ENCODE measurements around the gene UBALD2. TPM values are rescaled to one million over a fixed set of nuclear protein-coding genes. Genes with fewer than 3 reads are reported as not detected.

Gene UBALD2
- polyA plus RNA-seq, 2 of the 4 experiments (the other 2 are of a cell fraction): 12.8 to 21.5 TPM

DNA sequence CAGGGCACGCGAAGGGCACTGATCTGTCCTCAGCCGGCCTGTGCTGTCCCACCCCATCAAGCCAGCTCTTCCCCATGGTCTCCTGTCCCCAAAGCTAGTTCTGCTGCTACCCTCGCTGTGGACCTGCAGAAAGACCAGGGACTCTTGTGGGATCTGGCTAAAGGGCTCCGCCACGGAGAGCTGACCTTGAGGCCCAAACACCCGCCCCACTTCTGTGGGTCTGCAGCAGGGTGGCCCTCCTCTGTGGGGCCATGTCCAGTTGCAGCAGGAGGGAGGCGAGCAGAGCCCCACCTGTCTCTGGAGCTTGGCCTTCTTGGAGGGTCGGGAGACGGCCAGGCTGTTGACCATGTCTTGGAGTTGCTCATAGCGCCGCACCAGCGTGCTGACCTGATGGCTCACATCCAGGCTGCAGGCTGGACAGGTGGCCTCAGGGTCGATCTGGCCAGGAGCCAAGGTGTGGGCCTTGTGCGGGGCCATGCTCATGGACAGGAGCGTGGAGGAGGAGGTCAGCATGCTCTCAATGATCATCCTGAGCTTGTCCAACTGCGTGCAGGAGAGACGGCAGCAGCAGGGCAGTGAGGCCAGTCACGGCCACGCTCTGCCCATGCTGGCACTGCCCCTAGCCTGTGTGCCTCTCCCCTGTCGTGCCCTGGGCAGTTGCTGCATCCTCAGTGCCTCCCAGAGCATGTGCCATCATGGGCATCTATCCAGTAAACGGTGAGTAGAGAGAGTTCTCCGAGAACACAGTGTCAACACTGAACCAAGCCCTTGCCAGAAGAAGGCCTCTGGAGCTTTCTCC is 16.6 kb downstream of the UBALD2 start:
- CTCF ChIA-PET: interaction anchor here (0.8 to 19.6 kb wide), 16 partner anchors 8 to 608 kb away, joined by 3 to 755 read pairs (median 61); partner anchors contain the start of genes CDK3, EXOC7, QRICH2 and SPHK1
- no peak for ATAC-seq

DNA sequence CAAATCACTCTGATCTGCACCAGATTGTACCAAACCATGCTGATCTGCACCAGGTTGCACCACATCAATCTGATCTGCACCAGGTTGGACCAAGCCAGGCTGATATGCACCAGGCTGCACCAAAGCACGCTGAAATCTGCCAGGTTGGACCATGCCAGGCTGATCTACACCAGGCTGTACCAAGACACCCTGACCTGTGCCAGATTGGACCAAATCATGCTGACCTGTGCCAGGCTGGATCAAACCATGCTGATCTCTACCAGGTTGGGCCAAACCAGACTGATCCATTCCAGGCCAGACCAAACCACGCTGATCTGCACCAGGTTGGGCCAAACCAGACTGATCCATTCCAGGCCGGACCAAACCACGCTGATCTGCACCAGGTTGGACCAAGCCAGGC is 27.4 kb downstream of the UBALD2 start:
- DNase-seq (ENCODE audit: low read depth in 1 of 2, low spot score in 1 of 2) (no peak), FAIRE-seq (no peak), ATAC-seq (0 out of 6 replicates have a peak, but pooled peaks of 1 of the 2 experiments have one; percentile 10)
- Histone ChIP-seq H3K4me1 (no peaks in the 10 kb centered on the region), H3K9me3 (no peaks in the 10 kb centered on the region), H3K4me3 (no peak overlapping the region), H3K4me2 (no peak overlapping the region), H3K27ac (no peak overlapping the region)
- ChIA-PET POLR2A (no interaction called here), CTCF (no interaction called here)
- TF ChIP-seq ZNF302 (CRISPR knock-in tag; IDR thresholded peaks at IDR 0.05): no peak
- TF ChIP-seq HEYL (CRISPR knock-in tag; IDR thresholded peaks at IDR 0.05): no peak
- TF ChIP-seq ESRRA (IDR thresholded peaks at IDR 0.05; ENCODE audit: borderline replicate concordance, low read length): no peak
- TF ChIP-seq, protein P1, sequence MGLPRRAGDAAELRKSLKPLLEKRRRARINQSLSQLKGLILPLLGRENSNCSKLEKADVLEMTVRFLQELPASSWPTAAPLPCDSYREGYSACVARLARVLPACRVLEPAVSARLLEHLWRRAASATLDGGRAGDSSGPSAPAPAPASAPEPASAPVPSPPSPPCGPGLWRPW (IDR thresholded peaks at IDR 0.05): no peak
- WGBS (ENCODE audit: missing lambda C conversion rate): 77% methylated on average over 4 of the region's 4 CpGs

More for the DNA sequence above, 16.6 kb downstream of the UBALD2 start:
- peaks cover 5% of the 10 kb centered on the region for H3K4me1 ChIP-seq
- no peak for TF ChIP-seq HDAC2 (IDR thresholded peaks at IDR 0.05)
- TF ChIP-seq CEBPB (IDR thresholded peaks at IDR 0.05): no peak
- no peak for TF ChIP-seq CBX2 (IDR thresholded peaks at IDR 0.05; ENCODE audit: borderline replicate concordance, low read depth)
- no peak overlapping the region for H3K27ac ChIP-seq
- H3K4me3 ChIP-seq: no peak overlapping the region
- POLR2A ChIA-PET: no interaction called here
- FAIRE-seq: no peak
- no peak for DNase-seq (ENCODE audit: low read depth in 1 of 2, low spot score in 1 of 2)
- 74% methylated on average over 22 of the region's 23 CpGs for WGBS (ENCODE audit: missing lambda C conversion rate)
- no peaks in the 10 kb centered on the region for H3K9me3 ChIP-seq
- no peak overlapping the region for H3K4me2 ChIP-seq

DNA sequence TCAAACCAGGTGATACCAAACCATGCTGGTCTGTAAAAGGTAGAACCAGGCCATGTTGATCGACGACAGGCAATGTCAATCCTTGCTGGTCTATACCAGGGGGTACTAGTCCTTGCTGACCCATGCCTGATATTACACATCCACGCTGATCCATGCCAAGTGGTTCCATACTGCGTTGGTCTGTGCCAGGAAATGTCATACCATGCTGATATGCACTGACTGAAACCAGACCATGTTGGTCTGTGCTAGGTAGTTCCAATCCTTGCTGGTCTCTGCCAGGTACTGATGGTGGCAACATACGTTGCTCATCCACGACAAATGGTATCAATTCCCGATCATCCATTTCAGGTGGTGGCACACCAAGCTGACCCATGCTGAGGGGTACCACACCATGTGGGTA is 28.0 kb downstream of the UBALD2 start:
- POLR2A ChIA-PET: no interaction called here
- Histone ChIP-seq H3K4me1 (no peaks in the 10 kb centered on the region), H3K9me3 (no peaks in the 10 kb centered on the region), H3K27ac (no peak overlapping the region), H3K4me2 (no peak overlapping the region), H3K4me3 (no peak overlapping the region)
- TF ChIP-seq CEBPB (IDR thresholded peaks at IDR 0.05): no peak
- TF ChIP-seq CBX8 (IDR thresholded peaks at IDR 0.05): no peak
- TF ChIP-seq HOXA7 (CRISPR knock-in tag; IDR thresholded peaks at IDR 0.05): no peak
- TF ChIP-seq, protein P2, sequence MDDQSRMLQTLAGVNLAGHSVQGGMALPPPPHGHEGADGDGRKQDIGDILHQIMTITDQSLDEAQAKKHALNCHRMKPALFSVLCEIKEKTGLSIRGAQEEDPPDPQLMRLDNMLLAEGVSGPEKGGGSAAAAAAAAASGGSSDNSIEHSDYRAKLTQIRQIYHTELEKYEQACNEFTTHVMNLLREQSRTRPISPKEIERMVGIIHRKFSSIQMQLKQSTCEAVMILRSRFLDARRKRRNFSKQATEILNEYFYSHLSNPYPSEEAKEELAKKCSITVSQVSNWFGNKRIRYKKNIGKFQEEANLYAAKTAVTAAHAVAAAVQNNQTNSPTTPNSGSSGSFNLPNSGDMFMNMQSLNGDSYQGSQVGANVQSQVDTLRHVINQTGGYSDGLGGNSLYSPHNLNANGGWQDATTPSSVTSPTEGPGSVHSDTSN (IDR thresholded peaks at IDR 0.05): no peak
- TF ChIP-seq HOXB13 (CRISPR knock-in tag; IDR thresholded peaks at IDR 0.05; ENCODE audit: low read depth): no peak
- no peak for TF ChIP-seq NPAS2 (CRISPR knock-in tag; IDR thresholded peaks at IDR 0.05; ENCODE audit: borderline replicate concordance)
- TF ChIP-seq, protein P3, sequence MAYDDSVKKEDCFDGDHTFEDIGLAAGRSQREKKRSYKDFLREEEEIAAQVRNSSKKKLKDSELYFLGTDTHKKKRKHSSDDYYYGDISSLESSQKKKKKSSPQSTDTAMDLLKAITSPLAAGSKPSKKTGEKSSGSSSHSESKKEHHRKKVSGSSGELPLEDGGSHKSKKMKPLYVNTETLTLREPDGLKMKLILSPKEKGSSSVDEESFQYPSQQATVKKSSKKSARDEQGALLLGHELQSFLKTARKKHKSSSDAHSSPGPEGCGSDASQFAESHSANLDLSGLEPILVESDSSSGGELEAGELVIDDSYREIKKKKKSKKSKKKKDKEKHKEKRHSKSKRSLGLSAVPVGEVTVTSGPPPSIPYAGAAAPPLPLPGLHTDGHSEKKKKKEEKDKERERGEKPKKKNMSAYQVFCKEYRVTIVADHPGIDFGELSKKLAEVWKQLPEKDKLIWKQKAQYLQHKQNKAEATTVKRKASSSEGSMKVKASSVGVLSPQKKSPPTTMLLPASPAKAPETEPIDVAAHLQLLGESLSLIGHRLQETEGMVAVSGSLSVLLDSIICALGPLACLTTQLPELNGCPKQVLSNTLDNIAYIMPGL (CRISPR knock-in tag; IDR thresholded peaks at IDR 0.05; ENCODE audit: borderline replicate concordance): no peak
- TF ChIP-seq, protein P1 (IDR thresholded peaks at IDR 0.05): no peak
- TF ChIP-seq ZC3H11A (IDR thresholded peaks at IDR 0.05): no peak
- TF ChIP-seq CHD2 (IDR thresholded peaks at IDR 0.05; ENCODE audit: low read length, partially characterized antibody): no peak
- no peak for TF ChIP-seq EHF (CRISPR knock-in tag; IDR thresholded peaks at IDR 0.05)
- TF ChIP-seq HEYL (CRISPR knock-in tag; IDR thresholded peaks at IDR 0.05): no peak
- TF ChIP-seq KDM5A (IDR thresholded peaks at IDR 0.05): no peak
- no peak for TF ChIP-seq JUNB (IDR thresholded peaks at IDR 0.05)
- TF ChIP-seq RNF2 (IDR thresholded peaks at IDR 0.05; ENCODE audit: borderline replicate concordance, low read depth): no peak
- TF ChIP-seq POLR2AphosphoS2 (conservative IDR thresholded peaks at IDR 0.05; ENCODE audit: low read length): no peak
- TF ChIP-seq TFCP2L1 (CRISPR knock-in tag; IDR thresholded peaks at IDR 0.05): no peak
- TF ChIP-seq KDM1A (IDR thresholded peaks at IDR 0.05; ENCODE audit: low read depth): no peak
- TF ChIP-seq RCOR1 (IDR thresholded peaks at IDR 0.05; ENCODE audit: low read depth, low read length): no peak
- TF ChIP-seq, protein P4, sequence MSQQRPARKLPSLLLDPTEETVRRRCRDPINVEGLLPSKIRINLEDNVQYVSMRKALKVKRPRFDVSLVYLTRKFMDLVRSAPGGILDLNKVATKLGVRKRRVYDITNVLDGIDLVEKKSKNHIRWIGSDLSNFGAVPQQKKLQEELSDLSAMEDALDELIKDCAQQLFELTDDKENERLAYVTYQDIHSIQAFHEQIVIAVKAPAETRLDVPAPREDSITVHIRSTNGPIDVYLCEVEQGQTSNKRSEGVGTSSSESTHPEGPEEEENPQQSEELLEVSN (IDR thresholded peaks at IDR 0.05; ENCODE audit: borderline replicate concordance, low read depth): no peak
- FAIRE-seq (no peak), DNase-seq (ENCODE audit: low read depth in 1 of 2, low spot score in 1 of 2) (no peak), ATAC-seq (no peak)
- CTCF ChIA-PET: interaction anchor here (1.0 to 19.0 kb wide), 6 partner anchors 8 to 279 kb away, joined by 3 to 285 read pairs (median 12); partner anchors contain the start of gene SPHK1
- 71% methylated on average over 7 of the region's 7 CpGs for WGBS (ENCODE audit: missing lambda C conversion rate)
